SK-N-DZ (cell line): ENCODE results near the gene DAB2IP.

Source experiments
- DNase-seq: peaks from one replicate; pipeline ENCODE4 v3.0.0-alpha.2; 2015; ENCODE audit warnings: low spot score

The DAB2IP gene

DNA sequence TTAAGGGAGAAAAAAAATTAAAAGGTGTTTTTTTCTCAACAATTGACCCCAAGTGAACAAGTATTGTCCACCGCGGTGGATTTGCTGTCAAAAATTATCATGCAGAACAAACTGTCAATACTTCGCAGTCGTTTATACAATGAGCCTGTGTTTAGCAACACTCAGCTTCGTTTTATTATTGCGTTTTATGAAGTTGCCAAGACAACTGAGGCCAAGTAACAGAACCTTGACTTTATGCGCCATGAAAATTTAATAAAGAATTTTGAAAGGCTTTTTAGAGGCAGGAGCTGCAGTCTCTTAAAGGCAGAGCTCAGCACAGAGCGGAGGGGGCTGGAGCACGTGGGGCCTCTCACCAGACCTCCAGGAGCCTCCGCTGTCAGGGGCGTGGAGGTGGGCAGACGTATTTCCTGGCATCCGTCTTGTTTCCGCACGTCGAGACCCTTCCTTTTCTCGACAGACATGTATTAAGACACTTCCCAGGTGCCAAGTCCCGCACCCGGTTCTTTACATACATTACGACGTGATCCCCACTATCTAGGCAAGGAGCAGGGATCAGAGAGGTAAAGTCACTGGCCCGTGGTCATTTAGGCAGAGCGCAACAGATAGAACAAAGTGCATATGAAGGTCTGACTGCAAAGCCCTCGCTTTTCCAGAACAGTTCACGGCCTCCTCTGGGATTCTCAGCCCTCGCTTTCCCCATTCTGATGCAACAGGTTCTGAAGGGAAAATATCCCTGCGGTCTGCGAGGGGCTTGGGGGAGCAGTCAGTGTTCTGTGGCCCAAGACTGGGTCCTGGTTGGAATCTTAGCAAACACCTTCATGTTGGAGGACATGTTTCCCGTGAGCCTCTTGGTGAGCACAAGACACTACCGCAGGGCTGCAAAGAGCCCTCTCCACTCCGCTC is 164.4 kb downstream of the DAB2IP start:
- peak; percentile 45 for DNase-seq

DNA sequence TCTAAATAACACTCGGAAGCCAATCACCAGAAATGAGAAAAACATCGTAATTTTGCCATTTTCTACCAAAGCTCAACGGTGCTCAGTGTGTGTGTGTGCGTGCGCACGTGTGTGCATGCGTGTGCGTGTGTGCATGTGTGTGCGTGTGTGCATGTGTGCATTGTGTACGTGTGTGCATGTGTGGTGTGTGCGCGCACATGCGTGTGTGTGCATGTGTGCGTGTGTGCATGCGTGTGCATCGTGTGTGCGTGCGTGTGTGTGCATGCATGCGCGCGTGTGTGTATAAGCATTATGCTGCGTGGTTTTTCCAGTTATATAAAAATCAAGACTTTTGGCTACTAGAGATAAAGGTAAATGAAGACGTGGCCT is 165.0 kb downstream of the DAB2IP start:
- no peak for DNase-seq

DNA sequence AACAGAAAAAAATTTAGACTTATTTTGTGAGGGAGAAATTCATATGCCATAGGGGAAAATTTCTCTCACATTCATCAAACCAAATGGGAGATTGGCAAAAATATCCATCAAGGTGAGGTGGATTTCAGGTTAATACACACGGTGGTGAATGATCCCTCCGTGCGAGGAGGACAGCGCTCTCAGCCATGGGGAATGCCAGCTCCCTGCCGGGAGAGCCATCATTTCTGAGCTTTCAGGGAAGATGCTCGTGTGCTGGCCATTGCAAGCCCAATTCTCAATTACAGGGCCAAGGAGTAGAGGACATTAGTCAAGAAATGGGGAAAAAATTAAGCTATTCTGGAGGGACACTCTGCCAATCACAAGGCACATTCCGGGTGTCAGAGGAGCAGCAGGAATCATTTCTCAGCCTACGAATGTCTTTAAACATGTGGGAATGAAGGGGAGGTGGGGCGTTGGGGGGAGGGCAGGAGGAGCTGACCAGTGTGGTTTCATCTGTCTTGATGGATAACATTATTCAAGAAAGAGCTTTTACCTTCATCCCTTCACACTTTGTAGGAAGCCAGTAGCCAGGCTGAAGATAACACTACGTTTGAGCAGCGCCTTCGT is 165.5 kb downstream of the DAB2IP start:
- DNase-seq: no peak

DNA sequence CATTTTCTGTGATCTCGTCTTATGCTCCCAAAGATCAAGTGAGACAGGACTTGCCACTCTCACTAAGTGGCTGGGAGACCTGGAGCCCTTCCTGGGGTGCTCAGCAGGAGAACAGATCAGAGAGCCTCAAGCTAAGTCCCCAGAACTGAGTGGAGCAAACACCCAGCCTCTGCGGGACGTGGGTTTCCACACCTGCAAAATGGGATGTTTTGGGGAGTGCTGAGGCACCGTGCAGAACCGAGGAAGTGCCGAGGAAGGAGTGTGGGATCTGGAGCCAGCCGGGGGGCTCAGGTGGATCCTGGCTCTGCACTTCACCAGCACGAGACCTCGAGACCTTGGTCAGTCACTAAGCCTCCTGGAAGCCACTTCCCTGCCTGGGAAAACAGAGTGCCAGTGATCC is 166.0 kb downstream of the DAB2IP start:
- DNase-seq: no peak

DNA sequence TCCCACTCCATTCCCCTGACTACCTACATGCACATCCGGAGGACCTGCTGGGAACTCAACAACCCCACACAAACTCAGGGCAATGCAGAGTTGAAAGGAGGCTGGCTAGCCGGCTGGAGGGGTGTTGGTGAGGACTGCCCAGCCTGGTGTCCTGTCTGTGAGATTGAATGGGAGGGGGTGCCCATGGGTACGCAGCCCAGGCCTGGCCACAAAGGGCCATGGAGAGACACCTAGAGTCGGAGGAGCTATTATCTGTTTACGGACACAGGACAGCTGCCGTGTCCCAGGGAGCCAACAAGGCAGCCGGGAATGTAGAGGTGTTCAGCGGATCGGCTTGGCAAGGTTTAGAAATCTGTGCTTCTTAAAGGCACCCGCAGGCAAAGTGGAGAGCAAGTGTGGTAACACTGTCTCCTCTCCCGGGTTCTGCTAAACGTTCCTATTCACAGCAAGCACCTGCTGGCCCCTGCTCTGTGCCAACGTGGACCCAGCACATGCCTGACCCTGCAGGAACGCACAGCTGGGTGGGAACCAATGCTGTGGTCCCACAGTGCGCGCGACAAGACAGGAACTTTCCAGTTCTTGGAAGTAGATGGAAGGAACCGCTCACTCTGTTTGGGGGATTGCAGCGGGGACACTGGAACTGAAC is 166.7 kb downstream of the DAB2IP start:
- DNase-seq: no peak

DNA sequence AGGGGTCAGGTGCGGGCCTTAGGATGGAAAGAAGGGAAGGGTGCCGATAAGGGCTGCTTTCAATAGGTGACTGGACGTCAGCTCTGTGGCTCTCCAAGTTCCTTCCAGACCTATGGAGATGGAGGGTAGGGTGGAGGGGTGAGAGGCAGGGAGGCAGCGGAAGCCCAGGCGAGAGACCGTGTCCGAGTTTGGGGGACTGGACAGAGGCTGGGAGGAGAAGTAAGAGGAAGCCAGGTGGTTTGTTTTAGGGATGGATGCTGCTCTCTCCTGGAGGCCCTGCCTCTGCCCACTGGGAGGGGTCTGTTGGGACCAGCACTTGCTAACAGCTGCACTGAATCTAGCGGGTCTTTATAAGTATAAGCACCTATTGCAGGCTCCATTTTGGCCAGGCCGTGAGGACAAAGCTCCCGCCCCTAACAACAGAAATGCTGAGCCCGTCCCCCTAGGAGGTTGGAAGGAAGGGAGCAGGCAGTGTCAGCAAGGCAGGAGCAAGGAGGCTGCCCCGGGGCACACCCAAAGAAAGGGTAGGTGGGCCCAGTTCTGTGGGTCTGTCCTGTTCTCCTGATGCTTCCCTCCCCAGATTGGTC is 167.5 kb downstream of the DAB2IP start:
- no peak for DNase-seq

DNA sequence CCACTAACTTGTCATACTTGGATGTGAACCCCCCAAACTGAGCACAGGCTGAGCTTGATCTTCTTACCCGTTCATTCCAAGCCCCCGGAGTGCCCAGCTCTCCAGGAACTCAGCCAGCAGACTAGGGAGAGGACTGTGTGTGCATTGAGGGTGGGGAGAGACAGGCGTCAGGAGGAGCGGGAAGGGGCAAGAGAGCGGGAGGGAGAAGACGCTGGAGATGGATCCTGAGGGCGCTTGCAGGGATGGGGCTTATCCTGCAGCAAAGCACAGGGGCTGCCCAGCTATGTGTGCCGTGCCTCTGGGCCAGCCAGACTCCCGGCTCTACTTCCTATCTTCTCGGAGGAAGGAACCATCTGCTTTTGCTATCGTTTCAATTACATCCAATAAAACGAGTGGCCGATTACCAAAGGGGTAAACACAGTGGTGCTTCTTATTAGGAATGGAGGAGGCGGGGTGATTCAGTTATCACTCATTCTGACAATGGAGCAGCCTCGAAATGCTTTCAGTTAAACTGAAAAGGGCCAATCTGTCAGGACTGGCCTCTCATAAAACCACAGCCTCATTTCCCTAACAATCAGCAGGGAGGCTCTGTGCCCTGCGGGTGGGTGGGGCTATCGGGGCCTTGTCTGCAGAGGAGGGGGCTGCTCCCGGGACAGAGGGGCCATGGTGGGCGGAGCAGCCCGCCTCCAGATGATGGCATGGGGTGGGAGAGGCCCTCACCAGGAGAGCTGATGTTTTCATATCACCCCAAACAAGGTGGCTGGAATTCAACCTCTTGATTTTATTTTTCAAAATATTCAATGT is 168.2 kb downstream of the DAB2IP start:
- DNase-seq: peak; percentile 51

DNA sequence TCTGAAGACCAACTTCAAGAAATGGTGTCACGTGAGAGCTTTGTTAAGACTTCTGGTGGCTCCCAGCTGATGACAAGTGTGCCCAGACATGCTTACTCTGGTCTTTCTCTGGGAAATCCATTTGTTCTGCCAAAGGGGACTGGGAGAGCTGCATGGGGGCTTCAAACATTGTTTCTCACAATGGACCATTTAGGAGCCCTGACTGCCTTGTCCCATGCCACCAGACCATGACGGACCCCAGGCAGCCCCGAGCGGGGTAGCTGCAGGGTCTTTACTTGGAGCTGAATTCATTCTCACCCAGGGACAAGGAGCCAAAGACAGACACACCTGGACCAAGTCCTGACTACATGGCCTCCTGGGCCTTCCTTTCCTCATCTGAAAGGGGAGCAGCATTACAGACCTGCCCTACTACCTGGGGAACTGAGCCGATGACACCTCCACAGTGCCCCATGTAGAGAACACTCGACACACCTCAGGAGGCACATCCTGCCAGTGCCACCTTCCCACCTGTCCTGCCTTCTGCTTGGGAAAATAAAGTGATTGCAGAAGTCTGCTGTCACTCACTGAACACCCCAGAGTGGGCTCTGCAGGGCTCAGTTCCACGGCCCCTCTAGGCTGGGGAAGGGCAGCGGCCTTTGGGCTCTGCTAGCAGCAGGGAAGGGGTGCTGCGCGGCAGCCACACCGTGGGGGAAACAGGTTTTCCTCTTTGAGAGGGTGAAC is 169.0 kb downstream of the DAB2IP start:
- DNase-seq: no peak

DNA sequence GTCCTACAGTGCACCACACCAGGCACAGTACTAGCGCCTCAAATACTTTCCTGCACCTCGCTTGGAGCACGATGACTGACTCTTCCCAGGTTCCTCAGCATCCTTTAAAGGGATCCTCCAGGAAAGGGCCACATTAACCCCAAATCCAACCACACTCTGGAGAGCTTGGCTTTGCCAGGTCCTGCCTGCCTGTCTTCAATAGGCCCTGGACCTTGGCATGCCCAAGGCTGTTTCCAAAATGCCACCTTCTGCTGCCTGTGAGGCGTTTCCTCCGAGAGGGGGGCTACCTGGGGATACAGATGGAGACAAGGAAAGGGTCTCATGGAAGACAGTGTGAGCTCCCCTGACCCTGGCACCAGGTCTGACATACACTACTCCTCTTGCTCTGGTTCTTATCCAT is 169.9 kb downstream of the DAB2IP start:
- DNase-seq: no peak

DNA sequence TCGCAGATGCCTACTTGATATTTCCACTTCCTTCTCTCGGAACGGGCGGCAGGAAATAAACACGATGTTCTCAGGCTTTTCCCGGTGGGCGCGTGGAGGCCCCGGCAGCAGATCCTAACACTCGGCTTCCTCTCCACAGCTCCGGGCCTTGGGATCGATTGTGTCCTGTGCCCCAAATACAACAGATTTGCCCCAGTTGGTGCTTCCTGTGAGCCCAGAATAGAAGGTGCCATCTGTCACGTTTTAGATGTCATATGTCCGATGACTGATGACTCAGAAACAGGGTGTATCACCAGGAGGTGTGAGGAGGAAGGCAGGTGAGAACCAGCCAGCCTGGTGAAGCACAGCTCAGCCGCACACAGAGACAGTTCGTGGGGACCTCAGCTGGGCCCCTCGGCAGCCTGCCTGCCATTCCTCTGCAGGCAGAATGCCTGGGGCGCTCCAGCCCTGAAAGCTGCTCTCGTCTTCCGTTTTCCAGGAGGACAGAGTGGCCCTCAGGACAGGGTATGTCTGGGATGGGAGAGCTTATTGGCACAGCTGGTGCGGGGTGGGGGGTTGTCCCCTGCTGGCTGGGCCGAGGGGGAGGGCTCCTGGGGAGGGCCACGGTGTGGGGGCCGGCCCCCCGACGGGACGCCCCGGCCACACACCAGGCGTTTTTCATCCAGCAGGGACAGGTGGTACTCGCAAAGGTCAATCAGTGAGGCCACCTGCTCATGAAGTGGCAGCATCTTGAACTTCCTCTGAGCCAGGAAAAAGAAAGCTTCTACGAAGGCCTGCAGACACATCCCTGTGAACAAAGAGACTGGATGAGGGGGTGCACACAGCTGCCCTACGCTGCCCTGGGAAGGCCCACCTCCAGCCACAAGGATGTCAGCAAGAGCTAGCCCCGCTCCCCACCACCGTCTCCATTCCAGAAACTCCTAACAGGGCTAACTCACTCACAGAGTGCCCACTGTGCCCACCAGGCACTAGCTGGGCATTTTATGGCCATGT is 171.0 kb downstream of the DAB2IP start:
- no peak for DNase-seq

DNA sequence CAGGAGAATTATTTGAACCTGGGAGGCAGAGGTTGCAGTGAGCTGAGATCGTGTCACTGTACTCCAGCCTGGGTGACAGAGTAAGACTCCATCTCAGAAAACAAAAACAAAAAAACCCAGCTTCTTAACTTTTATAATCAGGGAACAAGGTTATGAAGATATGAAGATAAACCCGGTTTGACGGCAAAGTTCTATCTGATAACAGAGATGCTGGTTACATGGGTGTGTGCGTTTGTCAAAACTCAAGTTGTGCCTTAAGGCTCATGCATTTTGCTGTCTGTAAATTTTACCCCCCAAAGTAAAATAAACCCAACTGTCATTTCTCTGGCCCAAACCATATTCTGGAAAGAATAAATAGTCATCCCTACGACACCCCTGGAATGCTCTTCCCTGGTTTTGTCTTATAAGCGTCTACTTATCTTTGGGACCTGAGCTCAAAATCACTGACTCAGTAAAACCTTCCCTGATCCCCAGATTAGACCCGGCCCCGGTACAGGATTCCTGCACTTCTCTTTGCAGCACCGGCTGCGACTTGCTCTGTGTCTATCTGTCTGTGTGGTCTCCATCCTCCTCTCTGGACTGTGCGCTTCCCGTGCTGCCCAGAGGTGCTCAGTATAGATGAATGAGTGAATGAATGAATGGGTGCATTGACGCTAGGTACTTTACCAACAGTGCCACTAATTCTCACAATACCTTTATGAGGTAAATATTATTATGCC is 172.2 kb downstream of the DAB2IP start:
- DNase-seq: no peak

DNA sequence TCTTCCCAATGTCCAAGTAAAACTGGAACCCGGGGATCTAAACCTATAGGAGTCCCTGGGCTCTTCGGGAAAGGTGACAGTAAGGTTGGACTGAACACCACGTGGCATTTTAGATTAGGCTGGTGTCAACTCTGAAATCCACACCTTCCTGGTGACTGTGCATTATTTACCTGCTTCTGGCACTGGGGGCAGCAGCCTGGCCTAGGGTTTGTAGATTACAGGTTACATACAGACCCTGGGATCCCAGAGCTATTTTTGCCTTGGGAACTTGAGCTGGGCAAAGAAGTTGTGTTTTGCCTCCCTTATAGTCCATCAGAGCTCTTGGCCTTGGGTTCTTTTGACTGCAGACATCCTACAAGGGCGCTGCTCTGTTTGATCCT is 173.2 kb downstream of the DAB2IP start:
- no peak for DNase-seq

DNA sequence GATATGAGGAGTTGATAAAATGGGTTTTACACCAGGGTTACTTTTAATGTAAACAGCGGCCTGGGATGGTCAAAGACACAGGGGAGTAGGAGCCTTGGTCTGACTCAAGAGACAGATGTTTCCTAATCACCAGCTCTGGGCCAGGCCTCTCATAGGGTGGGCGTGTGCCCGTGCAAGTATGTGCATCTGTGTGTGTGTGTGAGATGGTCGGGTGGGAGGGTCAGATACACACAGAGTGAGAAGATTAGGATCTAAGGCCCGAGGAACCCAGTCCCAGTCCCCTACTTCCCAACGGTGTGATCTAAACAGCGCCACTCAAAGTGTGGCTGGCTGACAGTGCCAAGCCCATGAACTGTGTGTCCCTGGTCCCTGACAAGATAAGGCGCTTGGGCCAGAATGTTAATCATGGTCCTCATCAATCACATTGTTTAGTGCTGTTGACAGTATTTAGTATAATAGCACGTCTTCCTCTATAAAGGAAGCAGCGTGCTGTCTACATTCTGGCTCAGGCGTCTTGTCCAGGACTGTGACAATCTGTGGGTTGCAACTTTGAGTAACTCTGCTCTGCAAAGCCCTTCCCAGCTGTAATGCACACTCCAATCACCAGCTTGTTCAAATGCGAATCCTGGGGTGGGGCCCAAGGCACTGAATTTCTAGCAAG is 173.7 kb downstream of the DAB2IP start:
- peak; percentile 40 for DNase-seq

DNA sequence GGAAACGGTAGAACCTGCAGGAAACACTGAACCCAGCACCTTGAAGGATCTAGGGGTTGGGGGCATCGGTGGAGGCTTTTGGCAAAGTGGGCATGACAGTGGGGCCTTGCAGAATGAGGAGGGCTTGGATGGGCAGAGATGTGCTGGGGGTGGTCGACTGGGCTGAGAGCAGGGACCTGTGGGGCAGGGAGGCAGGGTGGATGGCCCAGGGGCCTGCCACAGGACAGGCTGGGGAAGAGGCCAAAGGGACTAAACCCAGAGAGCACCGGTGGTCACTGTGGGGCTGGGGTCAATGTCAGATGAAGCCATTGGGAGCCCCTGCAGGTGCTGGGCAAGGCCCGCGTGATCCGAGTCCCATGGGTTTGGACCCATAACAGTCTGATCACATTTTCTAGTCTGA is 175.3 kb downstream of the DAB2IP start:
- DNase-seq: no peak

DNA sequence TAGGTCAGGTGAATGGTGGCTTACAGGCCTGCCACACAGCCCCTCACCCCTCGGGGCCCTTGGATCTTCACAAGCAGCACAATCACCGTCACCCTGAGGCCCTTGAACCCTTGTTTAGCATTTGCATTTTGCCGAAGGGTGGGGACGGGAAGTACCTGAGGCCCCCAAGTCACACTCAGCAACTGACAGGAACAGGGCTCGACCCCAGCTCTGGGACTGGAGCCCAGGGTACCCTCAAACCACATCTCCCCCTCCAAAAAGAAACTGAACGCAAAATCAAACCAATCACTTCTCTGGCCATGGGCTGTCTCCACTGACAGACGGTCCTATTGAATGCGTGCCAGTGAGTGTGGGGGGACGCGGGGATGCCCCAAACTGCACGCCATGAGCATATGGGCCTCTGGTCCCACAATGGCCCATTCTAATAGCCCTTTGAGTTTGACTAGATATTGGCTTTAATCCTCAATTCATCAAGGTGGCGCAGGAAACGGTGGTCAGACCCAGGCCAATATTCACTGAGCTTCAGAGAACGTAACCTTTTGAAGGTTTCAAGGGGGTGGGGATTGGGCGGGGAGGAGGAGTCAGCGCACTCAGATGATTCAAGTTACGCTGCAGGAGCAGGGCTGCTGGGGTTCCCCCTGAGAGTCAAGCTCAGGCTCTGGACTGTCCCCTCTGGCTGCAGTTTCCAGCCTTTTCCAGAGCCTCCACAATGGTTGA is 176.0 kb downstream of the DAB2IP start:
- no peak for DNase-seq

DNA sequence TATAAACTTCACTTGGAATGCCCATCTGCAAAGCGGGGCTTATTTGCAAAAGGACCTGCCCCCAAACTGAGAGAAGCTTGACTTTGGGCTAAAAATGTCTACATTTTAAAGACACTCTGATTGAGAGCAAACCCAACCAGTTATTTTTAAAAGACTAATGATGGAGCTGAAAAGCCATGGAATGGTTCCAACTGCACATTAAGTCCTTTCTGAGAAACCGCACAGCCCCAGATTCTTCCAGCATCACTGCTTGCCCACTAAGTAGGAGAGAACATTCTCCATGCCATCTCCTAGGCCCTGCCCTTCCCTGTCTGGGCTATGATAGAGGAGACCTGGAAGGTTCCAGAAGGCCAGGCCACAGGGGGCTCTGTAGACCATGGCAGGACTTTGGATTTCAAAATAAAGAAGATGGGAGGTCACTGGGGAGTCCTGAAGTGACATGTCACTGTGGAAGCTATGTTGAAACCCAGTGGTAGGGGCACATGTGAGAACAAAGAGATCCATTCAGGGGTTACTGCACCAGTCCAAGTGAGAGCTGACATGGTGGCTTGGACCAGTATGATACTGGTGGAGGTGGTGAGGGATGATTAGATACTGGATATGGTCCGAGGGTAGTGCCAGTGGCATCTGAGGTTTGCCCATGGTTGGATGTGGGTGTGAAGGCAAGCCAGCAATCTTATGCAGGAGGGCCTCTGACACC is 179.2 kb downstream of the DAB2IP start:
- DNase-seq: no peak

DNA sequence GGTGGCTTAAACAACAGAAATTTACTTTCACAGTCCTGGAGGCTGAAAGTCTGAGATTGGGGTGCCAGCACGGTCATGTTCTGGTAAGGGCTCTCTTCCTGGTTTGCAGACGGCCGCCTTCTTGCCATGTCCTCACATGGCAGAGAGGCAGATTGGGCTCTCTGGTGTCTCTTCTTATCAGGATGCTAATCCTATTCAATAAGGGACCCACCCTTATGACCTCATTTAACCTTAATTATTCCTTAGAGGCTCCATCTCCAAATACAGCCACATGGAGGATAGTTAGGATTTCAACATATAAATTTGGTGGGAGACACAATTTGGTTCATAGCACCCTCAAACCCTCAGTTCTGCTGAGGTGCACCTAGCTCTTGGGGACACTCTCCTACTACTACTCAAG is 180.4 kb downstream of the DAB2IP start:
- no peak for DNase-seq
